Endothelial cell of umbilical vein (primary cell): ENCODE results near the gene HIRA. TPM values are rescaled to one million over a fixed set of nuclear protein-coding genes. Genes with fewer than 3 reads are reported as not detected.
"Not testable (repeated sequence)": the region's sequence is repeated elsewhere in the genome, so short reads cannot be mapped to it uniquely, and the experiment has no call there.

Source experiments
- BruUV-seq: library from RNA; stranded (reverse); fragments of 400-500 nt; replicated peaks from 2 replicates; lab custom pipeline; 2021; lab: Mats Ljungman, UMichigan
- CTCF ChIA-PET: fragments of 300-600, 350-600 bp; sonication (Branson Sonifier 250); formaldehyde crosslinking; loops from one replicate; lab custom pipeline; 2021; ENCODE audit warnings: antibody characterized with exemption, inconsistent platforms; lab: Charles Lee
- POLR2A ChIA-PET: fragments of 300-600, 350-600 bp; sonication (Branson Sonifier 250); formaldehyde crosslinking; loops from one replicate; lab custom pipeline; 2021; ENCODE audit warnings: antibody characterized with exemption, inconsistent platforms; lab: Charles Lee
- DNase-seq: peaks from one replicate; pipeline ENCODE4 v3.0.0-alpha.2; 2011; ENCODE audit warnings: low read depth, low spot score
- FAIRE-seq: peaks from 2 replicates; lab custom pipeline; 2011; peaks lifted over from hg19 to GRCh38; lab: Jason Lieb, UNC
- H2AFZ ChIP-seq: 2 replicates; pipeline ENCODE4 v1.6.0; 2012; ENCODE audit warnings: low read depth, low read length, control low read depth, inconsistent platforms
- H3K27ac ChIP-seq: 2 replicates; pipeline ENCODE4 v1.5.1; 2011; ENCODE audit warnings: low read depth, mild to moderate bottlenecking, control low read depth, low read length, moderate library complexity; ENCODE audit not compliant: insufficient read depth
- H3K27me3 ChIP-seq, 2 experiments: 2 replicates each; pipeline versions ENCODE4 v1.6.0 to v1.6.1; 2011; ENCODE audit warnings: low read length in 2 of 2, mixed read lengths in 1 of 2; ENCODE audit not compliant: control insufficient read depth in 2 of 2, insufficient read depth in 2 of 2
- H3K36me3 ChIP-seq, 2 experiments: 2 replicates in 1 of 2; 3 replicates in 1 of 2; pipeline ENCODE4 v1.5.1; 2011; ENCODE audit warnings: low read length in 2 of 2, mild to moderate bottlenecking in 1 of 2, moderate library complexity in 1 of 2; ENCODE audit not compliant: control insufficient read depth in 2 of 2, insufficient read depth in 2 of 2; ENCODE audit errors: extremely low read depth in 1 of 2
- H3K4me1 ChIP-seq: 3 replicates; pipeline ENCODE4 v1.5.1; 2011; ENCODE audit warnings: mild to moderate bottlenecking, low read length; ENCODE audit not compliant: control insufficient read depth, insufficient read depth; ENCODE audit errors: extremely low read depth
- H3K4me2 ChIP-seq: 2 replicates; pipeline ENCODE4 v1.6.1; 2011; ENCODE audit warnings: low read length, control low read depth, mixed read lengths; ENCODE audit not compliant: insufficient read depth
- H3K4me3 ChIP-seq, 3 experiments: fragments of 200-600 bp in 1 of 3; sonication (generic), shearing (Covaris generic) in 1 of 3; replicated peaks in 1 of 3; 2 replicates each; pipeline ENCODE4 v1.5.1; 2011 to 2016; ENCODE audit warnings: control low read depth in 3 of 3, low read length in 3 of 3, mild to moderate bottlenecking in 2 of 3, inconsistent platforms in 1 of 3, low read depth in 1 of 3, moderate library complexity in 1 of 3; ENCODE audit not compliant: insufficient read depth in 1 of 3
- H3K79me2 ChIP-seq: 2 replicates; pipeline ENCODE4 v1.6.0; 2012; ENCODE audit warnings: low read length, inconsistent platforms; ENCODE audit not compliant: control insufficient read depth, insufficient read depth
- H3K9ac ChIP-seq: replicated peaks from 2 replicates; pipeline ENCODE3; 2011; ENCODE audit warnings: low read length, control low read depth; ENCODE audit not compliant: insufficient read depth; ENCODE audit errors: extremely low read depth
- H3K9me1 ChIP-seq: replicated peaks from 3 replicates; pipeline ENCODE4 v1.6.0; 2011; ENCODE audit warnings: mild to moderate bottlenecking, low read length; ENCODE audit not compliant: control insufficient read depth, insufficient read depth; ENCODE audit errors: extremely low read depth
- H3K9me3 ChIP-seq: replicated peaks from 2 replicates; pipeline ENCODE4 v1.5.1; 2012; ENCODE audit warnings: low read length, inconsistent platforms; ENCODE audit not compliant: control insufficient read depth, insufficient read depth
- H4K20me1 ChIP-seq: replicated peaks from 2 replicates; pipeline ENCODE3; 2011; ENCODE audit warnings: mild to moderate bottlenecking, low read length; ENCODE audit not compliant: control insufficient read depth, insufficient read depth; ENCODE audit errors: extremely low read depth
- CTCF ChIP-seq, 2 donors: IDR thresholded peaks; 1 replicate in 1 of 2; 2 replicates in 1 of 2; pipeline ENCODE4 v1.5.1; 2011; ENCODE audit warnings: low read length in 2 of 2, mild to moderate bottlenecking in 2 of 2, moderate library complexity in 2 of 2, control low read depth in 1 of 2, inconsistent platforms in 1 of 2, low read depth in 1 of 2; ENCODE audit not compliant: insufficient read depth in 1 of 2; ENCODE audit errors: extremely low read depth in 1 of 2
- EZH2 ChIP-seq: IDR thresholded peaks from 2 replicates; pipeline ENCODE4 v1.6.1; 2012; ENCODE audit warnings: borderline replicate concordance, low read depth, mild to moderate bottlenecking, moderate library complexity, low read length, inconsistent platforms; ENCODE audit not compliant: severe bottlenecking
- FOS ChIP-seq: IDR thresholded peaks from 2 replicates; pipeline ENCODE4 v1.6.1; 2011; ENCODE audit warnings: mild to moderate bottlenecking, low read length, moderate library complexity, borderline replicate concordance; ENCODE audit not compliant: insufficient read depth
- GATA2 ChIP-seq: IDR thresholded peaks from 2 replicates; pipeline ENCODE4 v1.7.0; 2011; ENCODE audit warnings: low read depth, mild to moderate bottlenecking, moderate library complexity, mixed read lengths, low read length; ENCODE audit not compliant: insufficient read length, insufficient read depth
- JUN ChIP-seq: IDR thresholded peaks from 2 replicates; pipeline ENCODE4 v1.6.1; 2011; ENCODE audit warnings: borderline replicate concordance, low read depth; ENCODE audit not compliant: insufficient read length, insufficient read depth
- MAX ChIP-seq: IDR thresholded peaks from 2 replicates; pipeline ENCODE4 v1.6.1; 2011; ENCODE audit not compliant: insufficient read depth, insufficient read length
- MYC ChIP-seq: IDR thresholded peaks from one replicate; pipeline ENCODE4 v1.6.1; 2011; ENCODE audit warnings: mild to moderate bottlenecking, low read depth, low read length
- POLR2A ChIP-seq: IDR thresholded peaks from 2 replicates; pipeline ENCODE4 v1.6.1; 2012; ENCODE audit warnings: low read depth, mild to moderate bottlenecking, control low read depth, low read length
- POLR2AphosphoS5 ChIP-seq: IDR thresholded peaks from 2 replicates; pipeline ENCODE4 v1.6.1; 2012; ENCODE audit warnings: low read depth, mild to moderate bottlenecking, control low read depth, low read length, moderate library complexity; ENCODE audit not compliant: insufficient read depth
- dilution Hi-C: fragments of 300-500 bp; cut with MboI; formaldehyde crosslinking; loops from one replicate; pipeline ENCODE4 v1.15.0; 2019; ENCODE audit warnings: low sequenced_read_pairs; ENCODE audit not compliant: extremely low pct_ligation_motif_present
- intact Hi-C: fragments of 100-400 bp; cut with micrococcal nuclease; formaldehyde crosslinking; loops from one replicate; pipeline ENCODE4 v1.10.0; 2022
- polyA plus RNA-seq, 4 experiments: library from polyadenylated mRNA; depleted of rRNA in 3 of 4; stranded (reverse) in 3 of 4; unstranded in 1 of 4; fragments of >200 nt; gene quantifications; 2 replicates each; pipeline versions ENCODE4 v1.2.1 to v1.2.3, GENCODE V29; 2011 to 2012; ENCODE audit warnings: missing spikeins in 1 of 4
- total RNA-seq: library from RNA; stranded (reverse); gene quantifications from 2 replicates; pipeline ENCODE4 v1.2.3, GENCODE V29; 2021

HIRA gene
- total and polyA plus RNA-seq, 2 donors (not counting 3 experiments of a cell fraction or from before 2014, with no cell fraction given) = 17.3 to 27.7 TPM

- no peak overlapping the region for H3K4me2 ChIP-seq
- H3K4me1 ChIP-seq = no peaks in the 10 kb centered on the region
- H3K9me3 ChIP-seq = no peaks in the 10 kb centered on the region
- FAIRE-seq = no peak
- TSS peak; percentile 56 for BruUV-seq
- no peak overlapping the region for H3K27ac ChIP-seq
- no peak for TF ChIP-seq FOS
- no peak for TF ChIP-seq GATA2
- TF ChIP-seq MYC = no peak
- TF ChIP-seq MAX = no peak
- TF ChIP-seq POLR2AphosphoS5 = no peak
- no peak for TF ChIP-seq POLR2A
- no peak for TF ChIP-seq CTCF (IDR thresholded peaks at IDR 0.05; ENCODE audit: extremely low read depth in 1 of 2, insufficient read depth in 1 of 2, low read depth in 1 of 2, low read length in 2 of 2)
- TF ChIP-seq EZH2 = no peak
- TF ChIP-seq JUN = no peak
- POLR2A ChIA-PET = no interaction called here
- no peak overlapping the region for H3K9ac ChIP-seq
- H4K20me1 ChIP-seq = no peaks in the 10 kb centered on the region
- dilution Hi-C loops = no loop called here
- no peak for DNase-seq
- no peaks in the 10 kb centered on the region for H3K79me2 ChIP-seq
- CTCF ChIA-PET = interaction anchor here (0.9 to 1.0 kb wide), 2 partner anchors 20 to 125 kb away, joined by 3 read pairs; no protein-coding TSS in a partner anchor
- H3K4me3 ChIP-seq = no peak overlapping the region
- intact Hi-C loops = no loop called here
- no peaks in the 10 kb centered on the region for H3K9me1 ChIP-seq
- H2AFZ ChIP-seq = no peak overlapping the region
- no peaks in the 10 kb centered on the region for H3K27me3 ChIP-seq
- peaks cover 4 to 16% of the 10 kb centered on the region in 2 experiments for H3K36me3 ChIP-seq
Observed at GRCh38 chr22:19330865-19331418, 100.6 kb downstream of the HIRA start.

- H3K9me3 ChIP-seq, dilution Hi-C loops, FAIRE-seq, H3K4me3 ChIP-seq, BruUV-seq, H3K27ac ChIP-seq, POLR2A ChIA-PET, H3K27me3 ChIP-seq, H3K9ac ChIP-seq, H3K4me2 ChIP-seq, H4K20me1 ChIP-seq, DNase-seq, H3K79me2 ChIP-seq, H3K4me1 ChIP-seq, H2AFZ ChIP-seq, intact Hi-C loops, H3K9me1 ChIP-seq: not testable (repeated sequence)
- peaks cover 4 to 16% of the 10 kb centered on the region in 2 experiments for H3K36me3 ChIP-seq
- CTCF ChIA-PET = interaction anchor here (0.9 kb wide), 1 partner anchor 125 kb away, joined by 3 read pairs; no protein-coding TSS in a partner anchor
Observed at GRCh38 chr22:19330205-19330604, 101.3 kb downstream of the HIRA start.
